DND-41 (cell line): Measurements from ENCODE around the gene METTL3.

Experiments
- ATAC-seq: fragments of 200-7000 bp; cut with Tn5 transposase; 3 replicates; pipeline ENCODE4 v1.9.1; 2021; ENCODE audit warnings: low read depth; ENCODE audit not compliant: insufficient read depth
- DNase-seq: peaks from one replicate; pipeline ENCODE4 v3.0.0-alpha.2; 2020
- H2AFZ ChIP-seq: 2 replicates; pipeline ENCODE4 v1.6.0; 2012; ENCODE audit warnings: low read depth, low read length
- H3K27ac ChIP-seq: 2 replicates; pipeline ENCODE4 v1.5.1; 2012; ENCODE audit warnings: low read length, inconsistent platforms
- H3K27me3 ChIP-seq: fragments of 200-600 bp; sonication (generic); 2 replicates; pipeline ENCODE4 v1.6.0; 2012; ENCODE audit warnings: low read length, mild to moderate bottlenecking, inconsistent platforms; ENCODE audit not compliant: insufficient read depth, poor library complexity
- H3K36me3 ChIP-seq: 2 replicates; pipeline ENCODE4 v1.5.1; 2012; ENCODE audit warnings: low read length, inconsistent platforms; ENCODE audit not compliant: insufficient read depth
- H3K4me1 ChIP-seq: 2 replicates; pipeline ENCODE4 v1.5.1; 2012; ENCODE audit warnings: mild to moderate bottlenecking, low read length; ENCODE audit not compliant: insufficient read depth
- H3K4me2 ChIP-seq: 2 replicates; pipeline ENCODE4 v1.6.0; 2012; ENCODE audit warnings: mild to moderate bottlenecking, moderate library complexity, low read length, inconsistent platforms; ENCODE audit not compliant: insufficient read depth
- H3K4me3 ChIP-seq, 2 experiments: fragments of 200-600 bp in 1 of 2; shearing (Covaris generic) in 1 of 2; 2 replicates each; pipeline ENCODE4 v1.5.1; 2012 to 2016; ENCODE audit warnings: inconsistent platforms in 2 of 2, low read length in 2 of 2, mild to moderate bottlenecking in 2 of 2, low read depth in 1 of 2, moderate library complexity in 1 of 2
- H3K79me2 ChIP-seq: 2 replicates; pipeline ENCODE4 v1.6.0; 2012; ENCODE audit warnings: low read length, inconsistent platforms; ENCODE audit not compliant: insufficient read depth
- H3K9ac ChIP-seq: 2 replicates; pipeline ENCODE4 v1.6.0; 2012; ENCODE audit warnings: low read depth, mild to moderate bottlenecking, inconsistent platforms, low read length, moderate library complexity
- H3K9me3 ChIP-seq: 2 replicates; pipeline ENCODE4 v1.5.1; 2012; ENCODE audit warnings: low read length, moderate library complexity, mild to moderate bottlenecking, inconsistent platforms; ENCODE audit not compliant: insufficient read depth, severe bottlenecking
- H4K20me1 ChIP-seq: 2 replicates; pipeline ENCODE4 v1.6.0; 2012; ENCODE audit warnings: low read length; ENCODE audit not compliant: insufficient read depth
- EZH2 ChIP-seq: IDR thresholded peaks from 3 replicates; pipeline ENCODE4 v1.6.1; 2012; ENCODE audit warnings: borderline replicate concordance, low read depth, mild to moderate bottlenecking, moderate library complexity, low read length, inconsistent platforms; ENCODE audit not compliant: severe bottlenecking
- TF ChIP-seq, protein P1 (sequence below): IDR thresholded peaks from 2 replicates; pipeline ENCODE4 v1.5.1; 2012; ENCODE audit warnings: borderline replicate concordance, low read length, moderate library complexity, mild to moderate bottlenecking; ENCODE audit not compliant: poor library complexity, severe bottlenecking; ENCODE audit errors: extremely low read depth

METTL3 gene

DNA sequence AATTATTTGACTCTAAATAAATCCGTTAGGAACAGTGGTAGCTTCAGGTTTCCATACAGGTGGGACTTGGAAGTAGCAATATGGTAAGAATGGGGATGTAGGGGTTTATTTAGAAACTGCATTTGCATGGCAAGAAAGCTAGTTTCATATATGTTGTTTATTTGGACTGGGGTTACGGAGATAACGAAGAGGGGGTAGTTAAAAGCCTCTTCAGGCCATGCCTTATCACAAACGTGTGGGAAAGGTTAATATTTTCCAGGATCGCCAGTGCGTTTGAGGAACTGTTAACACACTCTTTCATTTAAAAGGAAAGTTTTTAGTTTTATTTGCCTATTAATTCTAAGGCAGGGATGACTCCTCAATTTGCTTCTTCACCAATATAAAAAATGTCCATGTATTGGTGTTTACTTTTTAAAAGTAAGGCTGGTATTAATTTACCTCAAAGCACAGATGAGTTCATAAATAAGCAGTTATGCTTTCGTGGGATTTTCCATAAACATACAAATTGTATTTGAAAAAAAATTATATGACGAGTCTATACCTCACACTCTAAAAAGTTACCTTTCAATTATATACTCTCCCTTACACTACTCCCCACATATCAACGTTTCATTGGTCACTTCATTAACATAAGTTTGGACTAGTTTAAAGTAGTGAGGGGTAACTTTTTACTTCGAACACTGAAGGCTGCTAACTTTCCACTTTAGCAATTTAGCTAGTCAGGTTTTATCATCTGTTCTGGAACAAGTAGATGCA, 35.2 kb downstream of the METTL3 start:
- H3K79me2 ChIP-seq: peaks cover 47% of the 10 kb centered on the region

DNA sequence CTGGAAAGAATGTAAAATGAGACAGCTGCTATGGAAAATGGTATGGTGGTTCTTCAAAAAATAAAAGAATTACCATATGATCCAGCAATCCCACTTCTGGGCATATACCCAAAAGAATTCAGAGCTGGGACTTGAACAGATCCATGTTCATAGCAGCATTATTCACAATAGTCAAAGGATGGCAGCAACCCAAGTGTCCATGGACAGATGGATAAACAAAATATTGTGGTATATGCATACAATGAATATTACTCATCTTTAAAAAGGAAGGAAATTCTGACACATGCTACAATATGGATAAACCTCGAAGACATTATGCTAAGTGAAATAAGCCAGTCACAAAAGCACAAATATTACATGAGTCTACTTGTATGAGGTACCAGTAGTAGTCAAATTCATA, 43.5 kb downstream of the METTL3 start:
- H3K79me2 ChIP-seq: no peaks in the 10 kb centered on the region
- H3K27me3 ChIP-seq: no peaks in the 10 kb centered on the region
- H3K9ac ChIP-seq: no peak overlapping the region
- H3K9me3 ChIP-seq: no peaks in the 10 kb centered on the region
- no peaks in the 10 kb centered on the region for H4K20me1 ChIP-seq
- no peak overlapping the region for H2AFZ ChIP-seq
- TF ChIP-seq EZH2: no peak
- TF ChIP-seq, protein P1, sequence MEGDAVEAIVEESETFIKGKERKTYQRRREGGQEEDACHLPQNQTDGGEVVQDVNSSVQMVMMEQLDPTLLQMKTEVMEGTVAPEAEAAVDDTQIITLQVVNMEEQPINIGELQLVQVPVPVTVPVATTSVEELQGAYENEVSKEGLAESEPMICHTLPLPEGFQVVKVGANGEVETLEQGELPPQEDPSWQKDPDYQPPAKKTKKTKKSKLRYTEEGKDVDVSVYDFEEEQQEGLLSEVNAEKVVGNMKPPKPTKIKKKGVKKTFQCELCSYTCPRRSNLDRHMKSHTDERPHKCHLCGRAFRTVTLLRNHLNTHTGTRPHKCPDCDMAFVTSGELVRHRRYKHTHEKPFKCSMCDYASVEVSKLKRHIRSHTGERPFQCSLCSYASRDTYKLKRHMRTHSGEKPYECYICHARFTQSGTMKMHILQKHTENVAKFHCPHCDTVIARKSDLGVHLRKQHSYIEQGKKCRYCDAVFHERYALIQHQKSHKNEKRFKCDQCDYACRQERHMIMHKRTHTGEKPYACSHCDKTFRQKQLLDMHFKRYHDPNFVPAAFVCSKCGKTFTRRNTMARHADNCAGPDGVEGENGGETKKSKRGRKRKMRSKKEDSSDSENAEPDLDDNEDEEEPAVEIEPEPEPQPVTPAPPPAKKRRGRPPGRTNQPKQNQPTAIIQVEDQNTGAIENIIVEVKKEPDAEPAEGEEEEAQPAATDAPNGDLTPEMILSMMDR: no peak
- H3K4me1 ChIP-seq: no peaks in the 10 kb centered on the region
- H3K4me2 ChIP-seq: no peak overlapping the region
- peaks cover 27% of the 10 kb centered on the region for H3K36me3 ChIP-seq
- H3K4me3 ChIP-seq: no peak overlapping the region
- DNase-seq (no peak), ATAC-seq (no peak)
- H3K27ac ChIP-seq: no peak overlapping the region

More for the DNA sequence above, 35.2 kb downstream of the METTL3 start:
- H3K4me1 ChIP-seq: peaks cover 30% of the 10 kb centered on the region
- peak overlapping the region; percentile 70 for H3K27ac ChIP-seq
- ATAC-seq (no peak), DNase-seq (no peak)
- peak overlapping the region; percentile 43 to 81; a peak in 3 of 4 replicates for H3K4me3 ChIP-seq
- peaks cover 8% of the 10 kb centered on the region for H3K36me3 ChIP-seq
- peak overlapping the region; percentile 64 for H3K4me2 ChIP-seq
- H4K20me1 ChIP-seq: no peaks in the 10 kb centered on the region; the same call in 1 of the 2 replicates
- peak overlapping the region; percentile 51 for H2AFZ ChIP-seq
- peak overlapping the region; percentile 52 for H3K9ac ChIP-seq
- no peaks in the 10 kb centered on the region for H3K27me3 ChIP-seq
- TF ChIP-seq EZH2: no peak
- TF ChIP-seq, protein P1: no peak
- no peaks in the 10 kb centered on the region for H3K9me3 ChIP-seq

DNA sequence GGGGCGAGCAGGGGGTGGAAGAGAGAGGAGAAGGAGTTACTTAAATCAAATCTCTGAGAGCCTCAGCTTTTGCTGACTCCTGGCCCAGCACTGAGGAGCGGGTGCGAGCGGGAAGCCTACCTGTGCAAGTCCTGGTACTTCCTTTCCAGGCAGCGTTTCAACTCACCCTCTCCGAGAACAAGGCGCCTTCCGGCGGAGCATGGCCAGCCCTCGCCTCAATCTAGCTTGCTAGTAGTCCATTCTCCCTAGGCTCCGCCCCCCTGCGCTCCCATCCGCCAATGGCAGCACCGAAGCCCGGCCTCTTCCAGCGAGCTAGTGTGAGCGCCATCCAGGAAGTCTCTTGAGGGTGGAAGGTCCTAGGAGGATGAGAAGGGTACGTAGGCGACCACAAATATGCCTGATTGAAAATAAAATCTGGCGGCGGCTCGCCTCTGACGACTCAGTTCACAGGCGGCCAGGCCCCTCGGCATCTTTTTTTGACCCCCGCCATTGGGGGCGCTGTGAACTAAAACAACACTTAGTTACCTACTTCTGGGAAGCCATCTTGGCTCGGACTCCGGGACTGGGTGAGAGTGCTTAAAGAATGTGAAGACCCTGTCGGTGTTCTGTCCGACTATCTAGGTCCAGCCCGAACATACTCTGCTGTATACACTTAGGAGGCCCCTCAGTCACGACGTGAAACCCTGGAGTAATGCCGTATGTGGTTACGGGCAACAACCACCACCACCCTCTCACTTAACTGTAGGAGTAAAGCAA, 55.0 kb downstream of the METTL3 start, which contains the start of gene CHD8:
Gene CHD8 (minus strand): TSS at position 212 of the 756 bp plus-strand sequence. CDS start 24,480 bp downstream, outside the sequence.
- H3K79me2 ChIP-seq: peaks cover 48% of the 10 kb centered on the region
- H3K4me2 ChIP-seq: peak within 1 kb of the TSS; percentile 94
- peak; percentile 100 for DNase-seq
- no peaks in the 10 kb centered on the region for H3K27me3 ChIP-seq
- no peak for TF ChIP-seq EZH2
- TF ChIP-seq, protein P1: peak; percentile 79
- peaks cover 35% of the 10 kb centered on the region for H3K4me1 ChIP-seq
- no peaks in the 10 kb centered on the region for H3K9me3 ChIP-seq
- peak within 1 kb of the TSS; percentile 68 to 85 for H3K4me3 ChIP-seq
- H2AFZ ChIP-seq: peak within 1 kb of the TSS; percentile 89
- H3K27ac ChIP-seq: peak within 1 kb of the TSS; percentile 90
- peaks cover 21% of the 10 kb centered on the region for H3K36me3 ChIP-seq
- ATAC-seq: peak; percentile 98
- peak within 1 kb of the TSS; percentile 69 for H3K9ac ChIP-seq
- H4K20me1 ChIP-seq: peaks cover 5% of the 10 kb centered on the region; the same call in 1 of the 2 replicates
